ENCODE data around the gene TXNDC11. TPM values are rescaled to one million over a fixed set of nuclear protein-coding genes. Genes with fewer than 3 reads are reported as not detected.

TXNDC11 gene
- total and polyA plus RNA-seq, 10 of the 15 experiments (the other 5 are each of a cell fraction or from before 2014, with no cell fraction given), result 1.7 to 86.7 (median 54.4) TPM

- in situ Hi-C loops (cut with MboI), result no loop called here
- CTCF ChIA-PET, result interaction anchor here (1.1 to 2.0 kb wide), 3 partner anchors 11 to 65 kb away, joined by 5 to 7 read pairs (median 5); no protein-coding TSS in a partner anchor
- H4K20me1 ChIP-seq (ENCODE audit: control insufficient read depth, insufficient read depth), result no peaks in the 10 kb centered on the region; the same call in 1 of the 2 replicates
These were observed 34.9 kb downstream of the TXNDC11 start for GRCh38 chr16:11707679-11708197.

More at GRCh38 chr16:11707679-11708197, 34.9 kb downstream of the TXNDC11 start:
- no peaks in the 10 kb centered on the region for H3K9me3 ChIP-seq (replicated peaks; ENCODE audit: control insufficient read depth, insufficient read depth, low read length)
- WGBS (ENCODE audit: insufficient coverage, insufficient replicate concordance, low lambda C conversion rate, missing lambda C conversion rate), result 95% methylated on average over 4 of the region's 4 CpGs
- DNase-seq (ENCODE audit: low read depth, low spot score) (no peak), ATAC-seq (no peak), FAIRE-seq (no peak)
- peaks cover 14 to 44% of the 10 kb centered on the region in 2 experiments for H3K36me3 ChIP-seq (ENCODE audit: control insufficient read depth in 2 of 2, insufficient read depth in 2 of 2, low read length in 1 of 2)
- H3K9ac ChIP-seq (ENCODE audit: control insufficient read depth, insufficient read depth, low read length), result no peak overlapping the region
- H3K4me1 ChIP-seq (ENCODE audit: control insufficient read depth, insufficient read depth, low read length), result no peaks in the 10 kb centered on the region; the same call in 1 of the 2 replicates
- no peak for TF ChIP-seq ASH2L (IDR thresholded peaks at IDR 0.05; ENCODE audit: borderline replicate concordance, low read depth)
- no peak for TF ChIP-seq IKZF1 (conservative IDR thresholded peaks at IDR 0.05)
- TF ChIP-seq USF2 (IDR thresholded peaks at IDR 0.05; ENCODE audit: borderline replicate concordance, low read depth, low read length), result no peak
- no peak for TF ChIP-seq NKRF (conservative IDR thresholded peaks at IDR 0.05)
- no peak for TF ChIP-seq HSF1 (IDR thresholded peaks at IDR 0.05; ENCODE audit: low read depth, low read length)
- TF ChIP-seq IKZF2 (IDR thresholded peaks at IDR 0.05), result no peak
- TF ChIP-seq SIN3A (IDR thresholded peaks at IDR 0.05; ENCODE audit: low read depth, low read length), result no peak
- no peak for TF ChIP-seq ZNF622 (IDR thresholded peaks at IDR 0.05)
- TF ChIP-seq SIX5 (IDR thresholded peaks at IDR 0.05; ENCODE audit: low read depth, low read length, severe bottlenecking), result no peak
- no peak for TF ChIP-seq TARDBP (IDR thresholded peaks at IDR 0.05; ENCODE audit: borderline replicate concordance)
- no peak for TF ChIP-seq FOXM1 (IDR thresholded peaks at IDR 0.05; ENCODE audit: low read depth, low read length)
- TF ChIP-seq MXI1 (IDR thresholded peaks at IDR 0.05; ENCODE audit: low read depth, low read length), result no peak
- no peak for TF ChIP-seq PML (IDR thresholded peaks at IDR 0.05; ENCODE audit: low read length)
- no peak for TF ChIP-seq NFXL1 (IDR thresholded peaks at IDR 0.05; ENCODE audit: borderline replicate concordance)
- TF ChIP-seq POLR2AphosphoS5 (IDR thresholded peaks at IDR 0.05; ENCODE audit: low read length), result no peak
- no peak for TF ChIP-seq IRF4 (IDR thresholded peaks at IDR 0.05; ENCODE audit: low read depth, low read length)
- no peaks in the 10 kb centered on the region for H3K27me3 ChIP-seq (replicated peaks in 1 of 2; ENCODE audit: control insufficient read depth in 2 of 2, insufficient read depth in 2 of 2, low read length in 1 of 2)
- SMC1A ChIA-PET (ENCODE audit: uncharacterized antibody, unreplicated experiment), result interaction anchor here (0.9 to 2.7 kb wide), 5 partner anchors 11 to 176 kb away, joined by 3 to 11 read pairs (median 4); no protein-coding TSS in a partner anchor
- peaks cover 4% of the 10 kb centered on the region for H3K79me2 ChIP-seq (ENCODE audit: control insufficient read depth, insufficient read depth, low read length)
- no peak overlapping the region for H3K4me2 ChIP-seq (ENCODE audit: control insufficient read depth, insufficient read depth)
- no peak overlapping the region for H3K27ac ChIP-seq (ENCODE audit: control insufficient read depth, insufficient read depth)
- H3K4me3 ChIP-seq, result no peak overlapping the region
- BruUV-seq (replicated peaks), result no TSS peak
- intact Hi-C loops (cut with micrococcal nuclease; ENCODE audit: unreplicated experiment), result no loop called here
- POLR2A ChIA-PET, result interaction anchor here (0.6 kb wide), 1 partner anchor 159 kb away, joined by 4 read pairs; no protein-coding TSS in a partner anchor
- RAD21 ChIA-PET (ENCODE audit: unreplicated experiment), result interaction anchor here (0.7 to 1.1 kb wide), 3 partner anchors 38 to 311 kb away, joined by 3 read pairs; no protein-coding TSS in a partner anchor
- no peak overlapping the region for H2AFZ ChIP-seq (ENCODE audit: control insufficient read depth, low read depth, low read length)
